GM21526 (cell line): ENCODE data around the gene MAGED4.
"Not testable (repeated sequence)": the region's sequence is repeated elsewhere in the genome, so short reads cannot be mapped to it uniquely, and the experiment has no call there.

Experiments used
- ATAC-seq: cut with Tn5 transposase; IDR thresholded peaks from one replicate; pipeline ENCODE4 v1.9.1; 2021; ENCODE audit warnings: moderate library complexity; ENCODE audit not compliant: unreplicated experiment, low FRiP score

The MAGED4 gene

GRCh38 chrX:52184440-52185077 is at the start of gene MAGED4:
TSS of gene MAGED4 (plus strand) at chrX:52184888. CDS start at chrX:52185923, 1,035 bp downstream.
- ATAC-seq = not testable (repeated sequence)

GRCh38 chrX:52138830-52139544 is 45.7 kb upstream of the MAGED4 start:
- ATAC-seq = no peak

- no peak for ATAC-seq
Observed at GRCh38 chrX:52139545-52139895, 45.2 kb upstream of the MAGED4 start.

- no peak for ATAC-seq
Observed at GRCh38 chrX:52140020-52140419, 44.7 kb upstream of the MAGED4 start.

DNA sequence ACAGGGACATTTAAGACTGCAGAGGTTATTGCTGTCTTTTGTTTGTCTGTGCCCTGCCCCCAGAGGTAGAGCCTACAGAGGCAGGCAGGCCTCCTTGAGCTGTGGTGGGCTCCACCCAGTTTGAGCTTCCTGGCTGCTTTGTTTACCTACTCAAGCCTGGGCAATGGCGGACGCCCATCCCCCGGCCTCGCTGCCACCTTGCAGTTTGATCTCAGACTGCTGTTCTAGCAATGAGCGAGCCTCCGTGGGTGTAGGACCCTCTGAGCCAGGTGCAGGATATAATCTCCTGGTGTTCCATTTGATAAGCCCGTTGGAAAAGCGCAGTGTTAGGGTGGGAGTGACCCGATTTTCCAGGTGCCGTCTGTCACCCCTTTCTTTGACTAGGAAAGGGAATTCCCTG is 34.0 kb upstream of the MAGED4 start:
- ATAC-seq = not testable (repeated sequence)

DNA sequence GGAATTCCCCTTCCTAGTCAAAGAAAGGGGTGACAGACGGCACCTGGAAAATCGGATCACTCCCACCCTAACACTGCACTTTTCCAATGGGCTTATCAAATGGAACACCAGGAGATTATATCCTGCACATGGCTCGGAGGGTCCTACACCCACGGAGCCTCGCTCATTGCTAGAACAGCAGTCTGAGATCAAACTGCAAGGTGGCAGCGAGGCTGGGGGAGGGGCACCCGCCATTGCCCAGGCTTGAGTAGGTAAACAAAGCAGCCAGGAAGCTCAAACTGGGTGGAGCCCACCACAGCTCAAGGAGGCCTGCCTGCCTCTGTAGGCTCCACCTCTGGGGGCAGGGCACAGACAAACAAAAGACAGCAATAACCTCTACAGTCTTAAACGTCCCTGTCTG is 24.5 kb upstream of the MAGED4 start:
- ATAC-seq = not testable (repeated sequence)

GRCh38 chrX:52166840-52167239 is 17.8 kb upstream of the MAGED4 start:
- ATAC-seq = no peak

- ATAC-seq = not testable (repeated sequence)
Observed at GRCh38 chrX:52171055-52171454, 13.6 kb upstream of the MAGED4 start.

GRCh38 chrX:52185078-52185453 is 378 bp downstream of the MAGED4 start:
- not testable (repeated sequence) for ATAC-seq

DNA sequence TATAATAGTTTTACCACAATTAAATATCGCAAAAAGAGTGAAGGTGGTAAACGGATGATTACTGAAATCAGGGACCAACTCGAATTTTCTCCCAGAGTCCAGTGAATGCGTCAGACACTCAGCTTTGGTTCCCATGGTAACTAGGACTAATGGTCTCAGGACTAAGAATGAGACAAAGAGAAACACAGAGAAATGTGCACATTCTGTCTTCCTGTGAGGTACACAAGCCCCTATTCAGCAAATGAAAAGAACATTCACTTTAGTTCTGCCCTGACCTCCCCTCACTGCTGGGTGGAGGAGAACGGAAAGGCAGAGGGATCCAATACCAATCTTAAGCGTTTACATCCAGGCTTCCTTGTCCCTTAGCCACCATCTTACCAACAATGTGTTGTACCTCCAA is 26.7 kb downstream of the MAGED4 start:
- ATAC-seq = not testable (repeated sequence)

- no peak for ATAC-seq
Observed at GRCh38 chrX:52213276-52213675, 28.6 kb downstream of the MAGED4 start.

- no peak for ATAC-seq
Observed at GRCh38 chrX:52216541-52216940, 31.9 kb downstream of the MAGED4 start.

DNA sequence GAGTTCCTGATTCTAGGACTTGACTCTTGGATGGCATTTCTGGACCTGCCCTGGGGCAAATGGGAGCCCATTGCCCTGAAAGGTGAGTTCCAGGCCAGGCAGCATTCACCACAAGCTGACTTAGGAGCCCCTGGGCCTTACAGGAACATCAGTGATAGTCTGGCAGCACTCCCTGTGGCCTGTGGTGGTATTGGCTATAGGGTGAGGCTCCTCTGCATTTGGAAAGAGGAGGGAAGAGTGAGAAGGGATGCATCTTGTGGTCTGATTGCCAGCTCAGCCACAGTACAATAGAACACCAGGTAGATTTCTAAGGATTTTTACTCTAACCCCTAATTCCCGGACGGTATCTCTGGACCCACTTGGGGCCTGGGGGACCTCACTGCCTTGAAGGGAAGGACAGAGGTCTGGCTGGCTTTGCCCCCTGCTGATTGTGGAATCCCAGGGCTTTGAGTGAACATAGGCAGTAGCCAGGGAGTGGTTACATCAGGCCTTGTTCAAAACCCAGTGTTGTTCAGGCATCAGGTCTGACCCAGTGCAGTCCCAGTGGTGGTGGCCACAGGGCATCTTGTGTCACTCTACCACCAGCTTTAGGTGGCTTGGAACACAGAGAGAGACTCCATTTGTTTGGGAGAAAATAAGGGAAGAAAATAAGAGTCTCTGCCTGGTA is 32.9 kb downstream of the MAGED4 start:
- ATAC-seq = no peak

DNA sequence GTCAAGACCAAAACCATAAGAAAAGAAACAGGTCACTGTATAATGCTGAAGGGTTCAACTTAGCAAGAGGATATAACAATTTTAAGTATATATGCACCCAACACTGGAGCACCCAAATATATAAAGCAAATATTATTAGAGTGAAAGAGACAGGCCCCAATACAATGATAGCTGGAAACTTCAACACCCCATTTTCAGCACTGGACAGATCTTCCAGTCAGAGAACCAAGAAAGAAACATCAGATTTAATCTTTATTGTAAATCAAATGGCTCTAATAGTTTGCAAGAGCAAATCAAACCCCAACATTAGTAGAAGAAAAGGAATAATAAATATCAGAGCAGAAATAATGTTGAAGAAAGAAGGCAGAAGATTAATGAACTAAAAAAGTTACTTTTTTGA is 36.2 kb downstream of the MAGED4 start:
- no peak for ATAC-seq
